Fibroblast of pulmonary artery (primary cell): ENCODE results near the gene RCAN2.
"Not testable (repeated sequence)": the region's sequence is repeated elsewhere in the genome, so short reads cannot be mapped to it uniquely, and the experiment has no call there.

Experiments used
- DNase-seq: peaks from one replicate; pipeline ENCODE4 v3.0.0-alpha.2; 2010; ENCODE audit warnings: low read depth
- H3K4me3 ChIP-seq: replicated peaks from 2 replicates; pipeline ENCODE4 v1.5.1; 2011; ENCODE audit warnings: low read depth, mild to moderate bottlenecking, control low read depth, low read length, moderate library complexity
- CTCF ChIP-seq: IDR thresholded peaks from 2 replicates; pipeline ENCODE4 v1.5.1; 2011; ENCODE audit warnings: mild to moderate bottlenecking, control low read depth, low read length, inconsistent platforms; ENCODE audit errors: missing control alignments

RCAN2 gene

GRCh38 chr6:46393161-46393939 lies 97.9 kb downstream of the RCAN2 start:
- DNase-seq = no peak
- no peak overlapping the region for H3K4me3 ChIP-seq
- TF ChIP-seq CTCF = no peak

GRCh38 chr6:46392294-46392693 lies 99.0 kb downstream of the RCAN2 start:
- H3K4me3 ChIP-seq = no peak overlapping the region
- TF ChIP-seq CTCF = no peak
- no peak for DNase-seq

- H3K4me3 ChIP-seq = no peak overlapping the region
- no peak for DNase-seq
- TF ChIP-seq CTCF = no peak
These were observed 100.9 kb downstream of the RCAN2 start for GRCh38 chr6:46390153-46390876.

GRCh38 chr6:46387728-46388127 lies 103.5 kb downstream of the RCAN2 start:
- DNase-seq, H3K4me3 ChIP-seq: not testable (repeated sequence)

- TF ChIP-seq CTCF = no peak
- no peak for DNase-seq
- no peak overlapping the region for H3K4me3 ChIP-seq
These were observed 109.7 kb downstream of the RCAN2 start for GRCh38 chr6:46381579-46381978.

GRCh38 chr6:46381057-46381456 lies 110.2 kb downstream of the RCAN2 start:
- TF ChIP-seq CTCF = no peak
- no peak for DNase-seq
- H3K4me3 ChIP-seq = no peak overlapping the region

GRCh38 chr6:46380152-46380807 lies 111.0 kb downstream of the RCAN2 start:
- no peak overlapping the region for H3K4me3 ChIP-seq
- no peak for DNase-seq
- no peak for TF ChIP-seq CTCF
